ENCODE measurements around the gene XIRP2. TPM values are rescaled to one million over a fixed set of nuclear protein-coding genes. Genes with fewer than 3 reads are reported as not detected.

The XIRP2 gene
- total and polyA plus RNA-seq, 2 of the 8 experiments (the other 6 are each of a cell fraction or from before 2014, with no cell fraction given): 0.11 TPM; not detected in 1

- Histone ChIP-seq H3K4me3 (ENCODE audit: extremely low read depth in 1 of 4, insufficient read depth in 2 of 4, low read depth in 3 of 4, low read length in 4 of 4) (no peak overlapping the region), H3K4ac (replicated peaks; ENCODE audit: insufficient read length, low read depth, low read length) (no peak overlapping the region), H2AK5ac (ENCODE audit: low read depth, low read length) (no peak overlapping the region), H3K79me2 (ENCODE audit: control insufficient read depth in 1 of 2, insufficient read depth in 2 of 2, low read length in 2 of 2) (no peaks in the 10 kb centered on the region), H3K79me1 (ENCODE audit: low read depth, low read length) (no peaks in the 10 kb centered on the region), H4K8ac (ENCODE audit: extremely low read depth, insufficient read depth, low read length) (no peak overlapping the region), H3K56ac (replicated peaks; ENCODE audit: insufficient read length, low read depth, low read length) (no peak overlapping the region), H3K9me3 (ENCODE audit: insufficient read depth in 2 of 2, low read depth in 1 of 2, low read length in 1 of 2) (no peaks in the 10 kb centered on the region), H3K14ac (ENCODE audit: insufficient read length) (no peak overlapping the region), H2BK12ac (ENCODE audit: low read depth, low read length) (no peak overlapping the region), H4K20me1 (replicated peaks in 1 of 2; ENCODE audit: control insufficient read depth in 1 of 2, insufficient read depth in 2 of 2, low read length in 2 of 2) (no peaks in the 10 kb centered on the region), H3K23me2 (ENCODE audit: low read depth, low read length) (no peaks in the 10 kb centered on the region), H3K23ac (ENCODE audit: insufficient read length) (no peak overlapping the region), H3K9ac (replicated peaks in 1 of 4; ENCODE audit: extremely low read depth in 1 of 4, low read depth in 3 of 4, low read length in 3 of 4) (no peak overlapping the region), H2BK15ac (ENCODE audit: low read length) (no peak overlapping the region), H2BK120ac (replicated peaks; ENCODE audit: low read depth, low read length) (peak overlapping the region; percentile 74), H3K27ac (ENCODE audit: low read depth, low read length) (no peak overlapping the region), H4K91ac (replicated peaks; ENCODE audit: insufficient read length, low read length) (no peak overlapping the region), H3K4me2 (ENCODE audit: insufficient read depth in 1 of 2, low read depth in 2 of 2, low read length in 2 of 2) (no peak overlapping the region), H2BK20ac (ENCODE audit: low read length) (no peak overlapping the region), H3K36me3 (ENCODE audit: control insufficient read depth in 2 of 4, insufficient read depth in 4 of 4, low read length in 3 of 4) (no peaks in the 10 kb centered on the region), H2AFZ (ENCODE audit: low read length) (peak overlapping the region; percentile 72; the same call in 1 of the 2 replicates), H4K5ac (ENCODE audit: insufficient read length, low read depth, low read length) (no peak overlapping the region), H2BK5ac (ENCODE audit: low read depth, low read length) (no peak overlapping the region), H3K27me3 (replicated peaks in 1 of 4; ENCODE audit: control insufficient read depth in 3 of 4, extremely low read depth in 1 of 4, insufficient read depth in 3 of 4, low read length in 3 of 4) (no peaks in the 10 kb centered on the region), H3K4me1 (replicated peaks in 1 of 4; ENCODE audit: control insufficient read depth in 3 of 4, insufficient read depth in 4 of 4, low read length in 3 of 4) (peaks cover 0 to 5% (median 4%) of the 10 kb centered on the region in 4 experiments; a peak in 3 of 7 replicates), H3K18ac (ENCODE audit: extremely low read depth, low read length) (no peak overlapping the region)
- DNase-seq (ENCODE audit: low read depth in 1 of 2, low spot score in 2 of 2) (no peak), FAIRE-seq (no peak)
- 71% methylated on average over 2 of the region's 2 CpGs; no CpG with 5 or more reads in 1 of the 2 experiments for WGBS, 2 experiments (ENCODE audit: extremely low coverage in 1 of 2, insufficient coverage in 1 of 2, insufficient read length in 1 of 2, insufficient replicate concordance in 2 of 2, low coverage in 1 of 2, low lambda C conversion rate in 2 of 2, missing lambda C conversion rate in 1 of 2)
- CTCF ChIA-PET (ENCODE audit: partially characterized antibody): interaction anchor here (1.0 kb wide), 1 partner anchor 8 kb away, joined by 3 read pairs; no protein-coding TSS in a partner anchor
- POLR2A ChIA-PET (ENCODE audit: partially characterized antibody): no interaction called here
- TF ChIP-seq, protein P1, sequence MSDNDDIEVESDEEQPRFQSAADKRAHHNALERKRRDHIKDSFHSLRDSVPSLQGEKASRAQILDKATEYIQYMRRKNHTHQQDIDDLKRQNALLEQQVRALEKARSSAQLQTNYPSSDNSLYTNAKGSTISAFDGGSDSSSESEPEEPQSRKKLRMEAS (IDR thresholded peaks at IDR 0.05): no peak
- TF ChIP-seq SIRT6 (IDR thresholded peaks at IDR 0.05; ENCODE audit: low read length) (no peak), SRF (IDR thresholded peaks at IDR 0.05; ENCODE audit: low read depth, low read length) (no peak), POLR2AphosphoS5 (IDR thresholded peaks at IDR 0.05; ENCODE audit: low read depth, low read length) (no peak), HDAC6 (IDR thresholded peaks at IDR 0.05; ENCODE audit: low read depth, low read length) (no peak)
Measured at GRCh38 chr2:166960702-166961270, 72.5 kb downstream of the XIRP2 start.

Measured in H1 (cell line).